Measurements from ENCODE around the gene DNAH14. TPM values are rescaled to one million over a fixed set of nuclear protein-coding genes. Genes with fewer than 3 reads are reported as not detected.

Gene DNAH14
- polyA plus RNA-seq, 1 experiment: 11.1 TPM

DNA sequence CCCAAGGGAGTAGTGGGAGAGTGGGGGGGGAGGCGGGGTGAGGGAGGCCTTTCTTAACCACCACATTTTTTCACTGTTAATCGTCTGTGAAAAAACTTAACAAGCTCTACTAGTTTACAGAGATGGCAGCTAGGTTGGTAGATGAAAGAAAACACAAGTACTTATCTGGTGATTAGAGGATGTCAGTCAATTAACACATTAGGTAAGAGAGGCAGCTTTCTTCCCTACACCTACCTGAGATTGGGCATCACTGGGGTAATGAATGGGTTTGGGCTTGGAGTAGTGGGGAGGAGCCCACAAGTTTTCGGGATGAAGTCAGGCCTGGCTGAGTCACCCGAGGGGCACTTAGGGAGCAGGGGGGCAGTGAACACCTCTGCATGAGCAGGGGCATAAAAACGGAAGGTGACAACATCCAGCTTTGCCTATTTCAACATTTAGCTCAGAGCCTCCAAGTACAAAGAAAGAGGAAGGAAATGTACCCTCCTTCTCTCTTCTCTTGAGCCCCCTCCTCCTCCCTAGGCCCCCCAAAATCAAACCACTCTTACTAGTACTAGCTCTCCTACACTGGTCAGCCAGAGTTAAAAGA is 495.8 kb downstream of the DNAH14 start:
- TF ChIP-seq, protein P1, sequence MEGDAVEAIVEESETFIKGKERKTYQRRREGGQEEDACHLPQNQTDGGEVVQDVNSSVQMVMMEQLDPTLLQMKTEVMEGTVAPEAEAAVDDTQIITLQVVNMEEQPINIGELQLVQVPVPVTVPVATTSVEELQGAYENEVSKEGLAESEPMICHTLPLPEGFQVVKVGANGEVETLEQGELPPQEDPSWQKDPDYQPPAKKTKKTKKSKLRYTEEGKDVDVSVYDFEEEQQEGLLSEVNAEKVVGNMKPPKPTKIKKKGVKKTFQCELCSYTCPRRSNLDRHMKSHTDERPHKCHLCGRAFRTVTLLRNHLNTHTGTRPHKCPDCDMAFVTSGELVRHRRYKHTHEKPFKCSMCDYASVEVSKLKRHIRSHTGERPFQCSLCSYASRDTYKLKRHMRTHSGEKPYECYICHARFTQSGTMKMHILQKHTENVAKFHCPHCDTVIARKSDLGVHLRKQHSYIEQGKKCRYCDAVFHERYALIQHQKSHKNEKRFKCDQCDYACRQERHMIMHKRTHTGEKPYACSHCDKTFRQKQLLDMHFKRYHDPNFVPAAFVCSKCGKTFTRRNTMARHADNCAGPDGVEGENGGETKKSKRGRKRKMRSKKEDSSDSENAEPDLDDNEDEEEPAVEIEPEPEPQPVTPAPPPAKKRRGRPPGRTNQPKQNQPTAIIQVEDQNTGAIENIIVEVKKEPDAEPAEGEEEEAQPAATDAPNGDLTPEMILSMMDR (IDR thresholded peaks at IDR 0.05; ENCODE audit: low read depth, low read length): no peak
- H3K27me3 ChIP-seq (ENCODE audit: control insufficient read depth, insufficient read depth, low read length): no peaks in the 10 kb centered on the region
- ChIA-PET CTCF (interaction anchor here (1.2 to 1.4 kb wide), 2 partner anchors 13 to 105 kb away, joined by 5 to 6 read pairs; no protein-coding TSS in a partner anchor), POLR2A (interaction anchor here (0.6 kb wide), 2 partner anchors 114 to 979 kb away, joined by 4 read pairs; no protein-coding TSS in a partner anchor)
- H3K9me3 ChIP-seq (ENCODE audit: control insufficient read depth, insufficient read depth, low read length): no peaks in the 10 kb centered on the region
- peak overlapping the region; percentile 62 for H3K27ac ChIP-seq (ENCODE audit: low read depth, low read length)
- H3K4me3 ChIP-seq (ENCODE audit: low read depth, low read length): peak overlapping the region; percentile 92
- no peak for DNase-seq (ENCODE audit: low read depth, low spot score)

DNA sequence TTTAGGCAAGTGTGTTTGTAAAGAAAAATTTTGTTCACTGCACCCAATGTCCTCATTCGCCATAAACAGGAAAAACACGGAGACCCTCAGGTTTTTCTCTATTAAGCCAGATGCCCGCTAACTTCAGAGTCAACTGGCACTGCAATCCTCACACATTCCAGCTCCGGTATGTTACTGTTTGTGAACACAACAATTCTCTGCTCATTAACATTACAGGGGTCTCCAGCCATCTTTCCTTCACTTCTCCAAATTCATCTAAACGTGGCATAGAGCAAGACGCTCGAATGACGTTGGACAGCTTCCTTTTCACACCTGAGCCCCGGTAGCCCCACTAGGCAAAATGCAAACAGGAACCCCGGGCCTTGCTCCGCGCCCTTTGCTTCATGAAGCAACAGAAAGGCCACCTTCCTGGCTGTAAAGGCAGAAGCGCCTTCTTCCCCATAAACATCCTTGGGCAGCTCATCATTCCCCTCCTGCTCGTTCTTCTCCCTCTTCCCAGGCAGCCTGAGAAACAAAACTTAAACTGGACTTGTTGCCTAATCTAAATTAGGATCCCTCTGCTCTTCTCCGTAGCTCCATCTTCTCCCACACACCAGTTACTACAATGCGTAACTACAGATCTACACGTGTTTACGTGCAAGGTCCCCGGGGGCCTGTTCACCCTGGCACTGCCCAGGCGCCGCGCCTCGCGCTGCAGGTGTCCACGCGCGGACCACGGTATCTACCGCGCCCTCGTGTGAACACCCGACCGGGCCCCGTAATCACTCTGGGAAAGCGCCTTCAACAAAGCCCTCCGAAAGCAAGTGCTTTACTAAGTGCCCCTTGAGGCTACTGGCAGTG is 497.1 kb downstream of the DNAH14 start:
- TF ChIP-seq, protein P1 (IDR thresholded peaks at IDR 0.05; ENCODE audit: low read depth, low read length): no peak
- ChIA-PET POLR2A (interaction anchor here (0.7 to 1.0 kb wide), 2 partner anchors 32 to 573 kb away, joined by 3 to 7 read pairs; partner anchors contain the start of gene SDE2), CTCF (interaction anchor here (0.8 kb wide), 1 partner anchor 12 kb away, joined by 3 read pairs; no protein-coding TSS in a partner anchor)
- H3K27me3 ChIP-seq (ENCODE audit: control insufficient read depth, insufficient read depth, low read length): no peaks in the 10 kb centered on the region
- DNase-seq (ENCODE audit: low read depth, low spot score): no peak
- peak overlapping the region; percentile 92 for H3K4me3 ChIP-seq (ENCODE audit: low read depth, low read length)
- H3K9me3 ChIP-seq (ENCODE audit: control insufficient read depth, insufficient read depth, low read length): peaks cover 8% of the 10 kb centered on the region; the same call in 1 of the 2 replicates
- H3K27ac ChIP-seq (ENCODE audit: low read depth, low read length): no peak overlapping the region

DNA sequence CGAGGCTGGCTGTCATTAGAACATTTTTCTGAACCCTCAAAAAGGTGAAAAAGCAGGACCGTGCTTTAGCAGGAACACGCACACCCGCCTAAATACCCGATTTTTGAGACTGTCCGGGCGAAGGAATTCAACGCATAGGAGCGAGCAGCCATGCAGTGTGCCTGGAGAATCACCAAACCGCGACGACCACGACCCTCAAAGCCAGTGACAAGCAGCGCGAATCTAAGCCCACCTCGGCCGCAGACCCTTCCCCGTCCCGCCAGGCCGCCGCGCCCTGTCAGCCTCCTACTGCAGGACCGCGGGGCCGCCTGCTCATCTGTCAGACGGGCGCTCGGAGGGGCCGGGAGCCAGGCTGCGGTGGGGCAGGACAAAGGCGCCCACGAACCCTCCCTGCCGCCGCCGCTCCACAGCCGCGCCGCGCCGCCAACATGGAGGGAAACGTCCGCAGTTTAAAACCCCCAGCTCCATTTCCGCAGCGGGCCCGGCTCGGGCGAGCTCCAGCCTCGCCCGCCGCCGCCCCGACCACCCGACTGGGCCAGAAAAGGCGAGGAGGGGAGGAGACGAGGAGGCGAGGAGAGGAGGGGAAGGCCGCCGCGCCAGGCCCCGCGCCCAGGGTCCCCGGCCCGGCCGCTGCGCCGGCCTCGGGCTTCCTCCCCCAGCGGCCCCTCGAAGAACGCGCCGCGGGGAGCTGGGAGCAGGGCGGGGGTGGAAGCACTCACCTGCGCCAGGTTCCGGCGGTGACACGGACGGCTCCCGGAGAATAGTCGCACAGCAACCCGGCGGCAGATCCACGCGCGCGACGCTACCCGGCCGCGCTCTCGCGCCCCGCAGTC is 498.0 kb downstream of the DNAH14 start, which contains the start of gene LBR:
Gene LBR (minus strand): TSS at position 804 of the 833 bp plus-strand sequence. CDS start 3,963 bp downstream, outside the sequence.
- H3K4me3 ChIP-seq (ENCODE audit: low read depth, low read length): peak within 1 kb of the TSS; percentile 92
- POLR2A ChIA-PET: interaction anchor here (0.8 to 1.0 kb wide), 2 partner anchors 17 to 572 kb away, joined by 3 to 4 read pairs; partner anchors contain the start of gene SDE2
- no peaks in the 10 kb centered on the region for H3K27me3 ChIP-seq (ENCODE audit: control insufficient read depth, insufficient read depth, low read length)
- peaks cover 9% of the 10 kb centered on the region for H3K9me3 ChIP-seq (ENCODE audit: control insufficient read depth, insufficient read depth, low read length)
- CTCF ChIA-PET: no interaction called here
- peak within 1 kb of the TSS; percentile 97 for H3K27ac ChIP-seq (ENCODE audit: low read depth, low read length)
- TF ChIP-seq, protein P1 (IDR thresholded peaks at IDR 0.05; ENCODE audit: low read depth, low read length): no peak
- no peak for DNase-seq (ENCODE audit: low read depth, low spot score)

DNA sequence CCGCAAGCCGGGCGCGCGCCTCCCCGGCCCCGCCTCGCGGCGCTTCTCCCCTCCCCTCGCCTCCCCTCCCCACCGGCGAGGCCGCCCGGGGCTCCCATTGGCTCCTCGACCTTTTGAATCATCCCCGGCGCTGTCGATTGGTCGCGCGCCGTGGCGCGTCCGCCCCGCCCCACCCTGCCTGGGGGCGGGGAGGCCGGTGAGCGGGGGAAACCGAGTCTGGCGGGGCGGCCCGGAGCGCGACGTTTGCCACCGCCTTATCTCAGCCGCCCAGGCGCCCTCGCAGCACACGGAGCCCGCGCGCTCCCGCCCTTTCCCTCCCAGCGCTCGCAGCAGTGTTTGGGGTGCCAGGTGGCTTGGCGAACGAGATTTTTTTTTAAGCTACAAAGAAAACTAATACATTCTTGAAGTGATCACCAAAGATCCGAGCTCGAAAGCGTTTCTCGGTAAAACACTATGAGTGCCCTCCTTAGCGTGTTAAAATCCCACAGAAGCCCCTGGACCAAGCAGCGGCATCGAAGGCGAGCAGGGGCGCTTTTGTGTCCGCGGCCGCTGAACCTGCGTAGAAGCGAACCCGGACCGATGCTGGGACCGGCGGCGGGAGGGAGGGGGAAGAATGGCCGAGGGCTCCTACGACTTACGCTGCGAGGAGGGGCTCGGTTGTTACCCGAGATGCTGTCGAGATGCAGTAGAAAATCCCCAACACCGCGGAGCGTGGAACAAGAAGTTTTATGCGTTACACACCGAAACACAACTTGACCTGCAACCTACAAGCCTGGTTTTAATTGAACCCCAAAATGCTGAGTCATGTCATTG is 498.8 kb downstream of the DNAH14 start:
- H3K27ac ChIP-seq (ENCODE audit: low read depth, low read length): peak overlapping the region; percentile 97
- H3K4me3 ChIP-seq (ENCODE audit: low read depth, low read length): peak overlapping the region; percentile 92
- POLR2A ChIA-PET: interaction anchor here (0.8 to 1.0 kb wide), 2 partner anchors 16 to 571 kb away, joined by 3 to 4 read pairs; partner anchors contain the start of gene SDE2
- H3K27me3 ChIP-seq (ENCODE audit: control insufficient read depth, insufficient read depth, low read length): no peaks in the 10 kb centered on the region
- peaks cover 9% of the 10 kb centered on the region for H3K9me3 ChIP-seq (ENCODE audit: control insufficient read depth, insufficient read depth, low read length)
- peak; percentile 58 for DNase-seq (ENCODE audit: low read depth, low spot score)
- TF ChIP-seq, protein P1 (IDR thresholded peaks at IDR 0.05; ENCODE audit: low read depth, low read length): no peak
- CTCF ChIA-PET: interaction anchor here (0.6 to 0.7 kb wide), 2 partner anchors 109 to 449 kb away, joined by 3 to 6 read pairs; no protein-coding TSS in a partner anchor
